ENCODE data around the gene IL16.

The IL16 gene

GRCh38 chr15:81296186-81296585 is 99.5 kb downstream of the IL16 start:
- Histone ChIP-seq H3K9me3 (ENCODE audit: insufficient read depth, low read length) (no peaks in the 10 kb centered on the region), H4K20me1 (ENCODE audit: low read depth, low read length) (no peaks in the 10 kb centered on the region), H3K27me3 (ENCODE audit: low read length) (no peaks in the 10 kb centered on the region), H3F3A (ENCODE audit: insufficient read depth) (peaks cover 42% of the 10 kb centered on the region), H3K27ac (ENCODE audit: low read depth, low read length) (peak overlapping the region; percentile 94), H3K9ac (ENCODE audit: low read length) (peak overlapping the region; percentile 55), H3K4me2 (ENCODE audit: low read depth, low read length, poor library complexity, severe bottlenecking) (peak overlapping the region; percentile 65), H2AFZ (ENCODE audit: low read depth, low read length, severe bottlenecking) (peak overlapping the region; percentile 7), H3K36me3 (ENCODE audit: low read length) (no peaks in the 10 kb centered on the region), H3K4me3 (ENCODE audit: insufficient read depth, low read length, poor library complexity, severe bottlenecking) (peak overlapping the region; percentile 48), H3K79me2 (ENCODE audit: insufficient read depth, low read length) (peaks cover 3% of the 10 kb centered on the region; the same call in 1 of the 2 replicates), H3K9me2 (replicated peaks; ENCODE audit: insufficient read depth, low read length) (no peaks in the 10 kb centered on the region)
- TF ChIP-seq CTCF (IDR thresholded peaks at IDR 0.05; ENCODE audit: insufficient read depth, low read length, poor library complexity, severe bottlenecking), result no peak
- no peak for TF ChIP-seq EZH2phosphoT487 (conservative IDR thresholded peaks at IDR 0.05; ENCODE audit: low read length)

- no peaks in the 10 kb centered on the region for H3K9me2 ChIP-seq (replicated peaks; ENCODE audit: insufficient read depth, low read length)
- H3K4me3 ChIP-seq (ENCODE audit: insufficient read depth, low read length, poor library complexity, severe bottlenecking), result peak overlapping the region; percentile 48
- H3K4me2 ChIP-seq (ENCODE audit: low read depth, low read length, poor library complexity, severe bottlenecking), result peak overlapping the region; percentile 65
- TF ChIP-seq EZH2phosphoT487 (conservative IDR thresholded peaks at IDR 0.05; ENCODE audit: low read length) (no peak), CTCF (IDR thresholded peaks at IDR 0.05; ENCODE audit: insufficient read depth, low read length, poor library complexity, severe bottlenecking) (no peak)
- H3K27ac ChIP-seq (ENCODE audit: low read depth, low read length), result peak overlapping the region; percentile 94
- H3F3A ChIP-seq (ENCODE audit: insufficient read depth), result peaks cover 43% of the 10 kb centered on the region
- H3K79me2 ChIP-seq (ENCODE audit: insufficient read depth, low read length), result peaks cover 3% of the 10 kb centered on the region; the same call in 1 of the 2 replicates
- no peaks in the 10 kb centered on the region for H3K9me3 ChIP-seq (ENCODE audit: insufficient read depth, low read length)
- H4K20me1 ChIP-seq (ENCODE audit: low read depth, low read length), result no peaks in the 10 kb centered on the region
- peak overlapping the region; percentile 55 for H3K9ac ChIP-seq (ENCODE audit: low read length)
- no peaks in the 10 kb centered on the region for H3K36me3 ChIP-seq (ENCODE audit: low read length)
- H3K27me3 ChIP-seq (ENCODE audit: low read length), result no peaks in the 10 kb centered on the region
- peak overlapping the region; percentile 7 for H2AFZ ChIP-seq (ENCODE audit: low read depth, low read length, severe bottlenecking)
Measured at GRCh38 chr15:81296673-81297072, 100.0 kb downstream of the IL16 start.

GRCh38 chr15:81297147-81297572 is 100.5 kb downstream of the IL16 start:
- peak overlapping the region; percentile 94 for H3K27ac ChIP-seq (ENCODE audit: low read depth, low read length)
- H3K9me2 ChIP-seq (replicated peaks; ENCODE audit: insufficient read depth, low read length), result no peaks in the 10 kb centered on the region
- peak overlapping the region; percentile 48 for H3K4me3 ChIP-seq (ENCODE audit: insufficient read depth, low read length, poor library complexity, severe bottlenecking)
- H3K9me3 ChIP-seq (ENCODE audit: insufficient read depth, low read length), result no peaks in the 10 kb centered on the region
- H3F3A ChIP-seq (ENCODE audit: insufficient read depth), result peaks cover 42% of the 10 kb centered on the region
- peak overlapping the region; percentile 7 for H2AFZ ChIP-seq (ENCODE audit: low read depth, low read length, severe bottlenecking)
- TF ChIP-seq CTCF (IDR thresholded peaks at IDR 0.05; ENCODE audit: insufficient read depth, low read length, poor library complexity, severe bottlenecking) (no peak), EZH2phosphoT487 (conservative IDR thresholded peaks at IDR 0.05; ENCODE audit: low read length) (no peak)
- H3K79me2 ChIP-seq (ENCODE audit: insufficient read depth, low read length), result peaks cover 3% of the 10 kb centered on the region; the same call in 1 of the 2 replicates
- no peaks in the 10 kb centered on the region for H3K27me3 ChIP-seq (ENCODE audit: low read length)
- H3K9ac ChIP-seq (ENCODE audit: low read length), result peak overlapping the region; percentile 55
- no peaks in the 10 kb centered on the region for H4K20me1 ChIP-seq (ENCODE audit: low read depth, low read length)
- no peaks in the 10 kb centered on the region for H3K36me3 ChIP-seq (ENCODE audit: low read length)
- H3K4me2 ChIP-seq (ENCODE audit: low read depth, low read length, poor library complexity, severe bottlenecking), result peak overlapping the region; percentile 65

All from SU-DHL-6 (cell line).